Measurements from ENCODE around the gene SEMA3B. TPM values are rescaled to one million over a fixed set of nuclear protein-coding genes. Genes with fewer than 3 reads are reported as not detected.

SEMA3B gene
- total and polyA plus RNA-seq, 9 of the 15 experiments (the other 6 are each of a cell fraction or from before 2014, with no cell fraction given) = 0.03 to 1.8 (median 0.55) TPM; not detected in 1

GRCh38 chr3:50297384-50297775 is 28.4 kb downstream of the SEMA3B start:
- POLR2A ChIA-PET = interaction anchor here (0.6 kb wide), 1 partner anchor 1220 kb away, joined by 3 read pairs; no protein-coding TSS in a partner anchor
- WGBS (ENCODE audit: insufficient coverage, low coverage, missing lambda C conversion rate) = 100% methylated on average over 2 of the region's 2 CpGs
- Histone ChIP-seq H2AFZ (ENCODE audit: low read depth, low read length) (no peak overlapping the region), H4K20me1 (replicated peaks; ENCODE audit: control insufficient read depth, insufficient read depth, low read length) (no peaks in the 10 kb centered on the region), H3K9me3 (replicated peaks; ENCODE audit: control insufficient read depth, insufficient read depth, low read depth, low read length) (no peaks in the 10 kb centered on the region), H3K9ac (ENCODE audit: insufficient read depth in 1 of 2, low read depth in 2 of 2, low read length in 2 of 2) (peak overlapping the region in 1 of 2 experiments; percentile 97; a peak in 2 of 4 replicates), H3K79me2 (ENCODE audit: control insufficient read depth, insufficient read depth, low read length) (peaks cover 41% of the 10 kb centered on the region), H3K4me1 (replicated peaks in 1 of 2; ENCODE audit: control insufficient read depth in 2 of 2, insufficient read depth in 2 of 2, low read length in 2 of 2) (peaks cover 27 to 70% of the 10 kb centered on the region in 2 experiments; a peak in 4 of 5 replicates), H3K9me1 (ENCODE audit: control insufficient read depth, insufficient read depth, low read length) (no peaks in the 10 kb centered on the region), H3K27ac (ENCODE audit: extremely low read depth, low read depth, low read length) (no peak overlapping the region), H3K27me3 (ENCODE audit: control insufficient read depth in 2 of 2, insufficient read depth in 2 of 2, low read length in 2 of 2) (no peaks in the 10 kb centered on the region), H3K4me3 (no peak overlapping the region), H3K4me2 (ENCODE audit: insufficient read depth, low read length) (peak overlapping the region; percentile 86; the same call in 1 of the 2 replicates), H3K36me3 (ENCODE audit: control insufficient read depth, insufficient read depth, low read length) (peaks cover 19% of the 10 kb centered on the region; the same call in 2 of the 3 replicates)
- no peak for ATAC-seq
- intact Hi-C loops (cut with micrococcal nuclease) (no loop called here), in situ Hi-C loops (cut with MboI) (no loop called here)
- TF ChIP-seq UBTF (IDR thresholded peaks at IDR 0.05; ENCODE audit: borderline replicate concordance in 1 of 2, low read depth in 2 of 2, low read length in 2 of 2) = no peak
- TF ChIP-seq ZNF668 (CRISPR knock-in tag; IDR thresholded peaks at IDR 0.05) = no peak
- TF ChIP-seq CSDE1 (IDR thresholded peaks at IDR 0.05) = no peak
- no peak for TF ChIP-seq KDM1A (IDR thresholded peaks at IDR 0.05)
- no peak for TF ChIP-seq DDX20 (tag; IDR thresholded peaks at IDR 0.05; ENCODE audit: low read depth)
- TF ChIP-seq E2F1 (CRISPR knock-in tag; IDR thresholded peaks at IDR 0.05) = no peak
- no peak for TF ChIP-seq FOSL1 (tag; conservative IDR thresholded peaks at IDR 0.05)
- no peak for TF ChIP-seq CREB3 (tag; conservative IDR thresholded peaks at IDR 0.05; ENCODE audit: low read depth)
- TF ChIP-seq CHAMP1 (IDR thresholded peaks at IDR 0.05) = no peak
- no peak for TF ChIP-seq SIRT6 (IDR thresholded peaks at IDR 0.05; ENCODE audit: low read depth, low read length)
- TF ChIP-seq NFE2L1 (tag; IDR thresholded peaks at IDR 0.05; ENCODE audit: borderline replicate concordance, low read depth) = no peak
- no peak for TF ChIP-seq ZNF282 (CRISPR knock-in tag; IDR thresholded peaks at IDR 0.05)
- TF ChIP-seq ZNF12 (CRISPR knock-in tag; IDR thresholded peaks at IDR 0.05) = no peak
- no peak for TF ChIP-seq BRCA1 (IDR thresholded peaks at IDR 0.05)
- TF ChIP-seq BRCA1 (CRISPR knock-in tag; IDR thresholded peaks at IDR 0.05) = no peak
- no peak for TF ChIP-seq NR4A1 (CRISPR knock-in tag; IDR thresholded peaks at IDR 0.05)
- no peak for TF ChIP-seq NR4A1 (tag; IDR thresholded peaks at IDR 0.05)
- no peak for DNase-seq (ENCODE audit: extremely low read depth in 1 of 4, low spot score in 3 of 4)
- no peak for FAIRE-seq
- no TSS peak for BruUV-seq (replicated peaks)
- CTCF ChIA-PET (ENCODE audit: low intra/inter-chr PET ratio) = no interaction called here
